GM04503 (cell line): ENCODE measurements around the gene ANAPC10.
"Not testable (repeated sequence)": the region's sequence is repeated elsewhere in the genome, so short reads cannot be mapped to it uniquely, and the experiment has no call there.

ENCODE experiments used
- DNase-seq: peaks from one replicate; pipeline ENCODE4 v3.0.0-alpha.2; 2012; ENCODE audit warnings: low read depth

Gene ANAPC10

DNA sequence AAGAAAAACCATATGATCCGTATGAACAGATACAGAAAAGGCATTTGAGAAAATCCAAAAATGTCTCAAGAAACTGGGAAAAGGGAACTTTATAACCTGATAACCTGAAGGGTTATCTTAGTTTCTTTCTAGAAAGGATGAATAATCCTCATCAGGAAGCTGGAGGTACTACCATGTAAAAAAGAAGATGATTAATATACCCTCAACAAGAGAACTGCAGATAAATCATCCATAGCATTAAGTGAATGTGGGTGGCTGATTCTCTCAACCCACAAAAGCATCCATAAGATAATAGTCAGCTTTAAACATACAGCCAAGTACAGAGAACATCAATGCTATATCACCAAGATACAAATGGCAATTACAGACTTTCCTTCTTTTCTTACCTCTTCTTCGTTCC is 26.4 kb downstream of the ANAPC10 start:
- no peak for DNase-seq

DNA sequence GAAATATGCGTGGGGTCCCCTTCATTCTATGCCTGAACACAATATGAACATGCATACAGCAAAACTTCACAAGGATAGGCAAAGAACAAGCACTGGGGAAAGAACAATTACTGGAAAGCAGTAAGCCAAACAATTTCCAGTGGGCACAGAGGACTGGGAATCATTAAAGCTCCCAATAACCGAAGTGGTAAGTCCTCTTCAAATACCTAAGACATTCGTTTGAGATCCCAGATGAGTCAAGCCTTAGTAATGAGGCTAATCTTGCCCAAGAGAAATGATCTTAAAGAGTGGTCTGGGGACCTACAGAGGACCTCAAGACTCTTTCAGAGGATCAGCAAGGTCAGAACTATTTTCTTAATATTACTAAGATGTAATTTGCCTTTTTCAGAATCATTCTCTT is 28.6 kb downstream of the ANAPC10 start:
- DNase-seq: peak; percentile 32

DNA sequence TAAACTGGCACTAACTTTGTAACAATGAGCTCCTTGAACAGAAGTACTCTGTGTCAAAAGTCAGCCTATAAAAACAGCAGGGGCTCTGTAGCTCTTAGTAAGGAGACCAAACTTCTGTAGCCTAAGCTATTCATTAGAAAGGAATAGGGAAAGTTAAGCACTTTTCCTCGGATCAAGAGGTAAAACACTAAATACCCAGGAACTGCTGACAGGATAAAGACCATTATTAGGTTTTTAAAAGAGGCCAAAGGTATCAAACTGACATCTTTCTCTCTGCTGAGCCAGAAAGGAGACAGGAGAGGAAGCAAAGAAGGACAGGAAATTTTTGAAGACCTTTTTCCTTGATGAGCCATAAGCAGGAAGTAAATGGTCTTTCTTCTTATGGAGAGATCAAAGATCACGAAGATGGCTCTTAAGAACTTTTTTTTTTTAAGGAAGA is 31.9 kb downstream of the ANAPC10 start:
- no peak for DNase-seq

DNA sequence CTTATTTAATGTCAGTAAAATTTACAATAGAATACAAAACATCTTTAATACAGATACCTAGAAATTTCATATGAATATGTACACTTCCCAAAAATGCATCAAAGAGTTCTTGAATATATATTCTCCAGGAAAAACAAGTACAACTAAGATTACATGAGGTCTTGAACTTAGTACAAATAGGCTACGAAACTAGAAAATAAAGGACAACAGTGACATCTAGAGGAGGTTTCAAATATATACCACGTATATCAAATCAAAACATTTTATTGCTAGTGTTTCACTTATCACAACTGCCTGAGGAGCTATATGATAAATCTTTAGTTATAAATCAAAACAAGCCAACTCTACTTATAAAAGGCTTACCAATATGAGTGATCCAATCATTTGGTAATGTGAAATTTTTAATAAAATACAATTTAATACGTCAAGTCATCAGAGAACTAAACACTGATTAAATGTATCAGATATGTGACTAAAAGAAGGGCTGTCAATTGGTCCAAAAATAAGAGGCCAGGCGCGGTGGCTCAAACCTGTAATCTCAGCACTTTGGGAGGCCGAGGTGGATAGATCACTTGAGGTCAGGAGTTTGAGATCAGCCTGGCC is 36.6 kb downstream of the ANAPC10 start:
- no peak for DNase-seq

DNA sequence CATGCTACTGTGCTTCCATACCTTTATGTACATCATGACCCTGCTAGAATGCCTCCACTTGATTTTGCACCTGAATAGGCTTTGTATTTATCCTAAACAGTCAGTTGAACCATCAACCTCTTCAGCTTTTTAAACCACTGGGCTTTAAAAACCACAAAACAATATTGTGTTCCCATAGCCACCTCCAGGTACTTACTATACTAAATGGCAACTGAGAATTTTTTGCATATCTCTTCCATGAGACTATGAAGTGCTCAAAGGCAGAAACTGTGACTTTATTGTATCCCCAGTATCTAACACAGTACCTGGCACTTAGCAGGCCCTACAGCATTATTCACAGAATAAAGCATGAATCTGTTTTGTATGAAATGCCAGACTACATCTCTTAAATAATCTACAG is 39.7 kb downstream of the ANAPC10 start:
- no peak for DNase-seq

DNA sequence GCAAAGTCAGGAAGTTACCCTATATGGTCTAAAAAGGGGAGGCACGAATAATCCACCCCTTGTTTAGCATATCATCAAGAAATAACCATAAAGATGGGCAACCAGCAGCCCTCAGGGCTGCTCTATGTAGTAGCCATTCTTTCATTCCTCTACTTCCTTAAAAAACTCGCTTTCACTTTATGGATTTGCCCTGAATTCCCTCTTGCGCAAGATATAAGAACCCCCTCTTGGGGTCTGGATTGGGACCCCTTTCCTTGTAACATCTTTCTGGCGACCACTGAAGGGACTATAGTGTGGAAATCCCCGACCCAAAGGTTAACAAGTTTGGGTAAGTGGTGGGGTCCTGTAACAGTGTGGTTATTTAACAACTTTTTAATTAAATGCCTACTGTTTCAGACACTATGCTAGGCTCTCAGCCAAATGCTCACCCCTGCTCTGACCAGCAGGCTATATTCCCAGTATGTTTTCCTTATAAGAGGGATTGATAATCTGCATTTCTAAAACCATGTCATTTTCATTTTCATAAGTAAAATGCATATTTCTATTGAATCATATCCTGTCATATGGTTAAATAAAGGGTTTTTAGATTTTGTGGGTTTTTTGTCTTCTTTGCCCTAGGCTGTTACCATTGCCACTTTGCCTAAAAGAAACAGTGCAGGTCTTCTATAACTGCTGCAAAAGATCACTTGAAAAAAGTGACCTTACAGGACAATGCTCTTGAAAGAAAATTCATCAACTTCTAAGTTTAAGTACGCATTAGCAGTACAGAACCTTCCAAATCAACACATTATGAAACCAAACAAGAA is 41.5 kb downstream of the ANAPC10 start:
- DNase-seq: no peak

DNA sequence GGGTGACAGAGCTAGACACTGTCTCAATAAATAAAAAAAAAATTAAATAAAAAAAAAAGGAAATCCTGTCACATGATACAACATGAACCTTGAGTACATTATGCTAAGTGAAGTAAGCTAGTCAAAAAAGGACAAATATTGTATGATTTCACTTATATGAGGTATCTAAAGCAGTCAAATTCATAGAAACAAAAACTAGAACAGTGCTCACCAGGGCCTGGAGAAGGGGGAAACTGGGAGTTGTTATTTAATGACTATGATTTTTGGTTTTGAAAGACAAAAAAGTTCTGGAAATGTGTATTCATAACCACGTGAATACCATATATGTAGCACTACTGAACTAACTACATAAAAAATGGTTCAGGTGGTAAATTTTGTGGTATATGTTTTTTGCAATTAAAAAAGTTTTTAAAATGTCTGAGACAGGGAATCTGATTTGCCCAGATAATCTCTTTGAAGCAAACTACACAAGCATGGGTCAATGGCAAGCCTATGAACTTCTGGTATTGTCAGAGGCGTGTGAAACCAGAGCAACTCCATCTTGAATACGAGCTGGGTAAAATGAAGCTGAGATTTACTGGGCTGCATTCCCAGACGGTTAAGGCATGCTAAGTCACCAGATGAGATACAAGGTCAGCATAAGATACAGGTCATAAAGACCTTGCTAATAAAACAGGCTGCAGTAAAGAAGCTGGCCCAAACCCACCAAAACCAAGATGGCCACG is 42.3 kb downstream of the ANAPC10 start:
- DNase-seq: no peak

DNA sequence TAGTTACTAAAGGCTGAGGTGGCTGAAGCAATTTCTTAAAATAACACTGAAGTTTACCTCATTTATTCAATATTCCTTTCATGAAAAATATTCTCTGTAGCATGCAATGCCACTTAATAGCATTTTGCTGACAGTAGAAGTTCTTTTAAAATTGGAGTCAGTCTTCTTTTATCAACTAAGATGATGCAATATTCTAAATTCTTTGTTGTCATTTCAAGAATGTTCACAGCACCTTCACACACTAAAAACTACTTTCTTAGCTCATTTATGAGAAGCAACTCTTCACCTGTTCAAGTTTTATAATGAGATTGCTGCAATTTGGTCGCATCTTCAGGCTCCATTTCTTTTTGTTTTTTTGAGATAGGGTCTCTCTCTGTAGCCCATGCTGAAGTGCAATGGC is 48.8 kb downstream of the ANAPC10 start:
- DNase-seq: no peak

DNA sequence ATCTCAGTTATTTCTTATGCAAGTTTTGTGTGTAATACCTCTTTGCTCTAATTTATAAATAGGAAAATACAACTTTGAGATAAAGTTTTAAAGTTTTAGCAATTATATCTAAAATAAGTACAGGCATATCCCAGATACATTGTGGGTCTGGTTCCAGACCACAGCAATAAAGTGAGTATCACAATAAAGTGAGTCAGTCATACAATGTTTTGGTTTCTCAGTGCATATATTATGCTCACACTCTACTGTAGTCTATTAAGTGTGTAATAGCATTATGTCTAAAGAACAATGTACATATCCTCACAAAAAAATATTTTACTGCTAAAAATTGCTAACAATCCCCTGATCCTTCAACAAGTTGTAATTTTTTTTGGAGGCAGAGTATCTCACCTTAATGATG is 49.2 kb downstream of the ANAPC10 start:
- DNase-seq: no peak

DNA sequence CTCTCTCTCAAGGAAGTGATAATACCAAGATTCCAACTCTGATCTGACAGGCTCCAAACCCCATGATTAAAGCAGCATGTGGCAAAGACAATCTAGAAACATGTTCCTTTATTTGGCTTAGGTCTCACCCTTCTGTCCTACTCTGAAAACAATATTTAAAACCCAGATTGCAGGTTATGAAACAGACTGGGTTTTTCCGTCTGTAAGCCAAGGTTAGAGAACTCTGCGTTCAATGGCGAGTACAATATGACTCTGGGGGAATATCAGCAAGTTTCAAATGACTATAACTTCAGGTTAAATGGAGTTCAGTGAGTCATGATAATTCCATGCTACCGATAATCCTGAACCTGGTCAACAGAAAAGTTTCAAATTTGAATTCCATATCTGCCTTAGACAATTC is 50.8 kb downstream of the ANAPC10 start:
- DNase-seq: no peak

DNA sequence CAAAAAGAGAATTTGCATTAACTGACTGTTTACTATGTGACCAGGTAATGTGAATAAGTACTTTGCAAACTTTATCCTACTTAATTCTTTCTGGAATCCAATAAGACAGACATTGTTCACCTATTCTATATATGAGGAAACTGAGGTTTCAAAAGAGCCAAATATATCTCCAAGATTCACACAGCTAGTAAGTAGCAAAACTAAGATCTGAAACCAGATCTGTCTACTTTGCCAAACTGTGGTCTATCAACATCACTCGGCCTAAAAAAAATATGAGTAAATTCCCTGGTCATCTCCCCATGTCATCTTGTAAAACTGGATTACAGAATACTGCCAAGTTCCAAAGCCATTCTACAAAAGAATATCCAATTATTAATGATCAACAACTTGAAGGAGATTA is 52.8 kb downstream of the ANAPC10 start:
- no peak for DNase-seq

DNA sequence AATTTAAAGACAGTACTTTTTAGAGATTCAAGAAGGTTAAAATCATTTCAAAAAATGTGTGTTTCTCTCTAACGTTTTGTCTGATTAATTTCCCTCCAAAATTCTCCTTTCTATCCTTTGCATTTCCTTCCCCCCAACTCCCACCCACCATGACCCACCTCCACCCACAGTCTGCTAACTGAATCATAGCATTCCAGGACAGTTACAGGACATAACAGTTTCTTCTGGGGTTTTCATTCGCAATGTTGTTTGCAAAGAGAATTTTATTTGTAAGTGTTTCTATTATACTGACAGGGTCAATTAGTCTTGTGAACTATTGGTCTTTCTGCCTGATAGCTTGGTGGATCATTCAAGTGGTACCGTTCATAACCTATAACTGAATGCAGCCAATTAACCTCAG is 53.7 kb downstream of the ANAPC10 start:
- no peak for DNase-seq

DNA sequence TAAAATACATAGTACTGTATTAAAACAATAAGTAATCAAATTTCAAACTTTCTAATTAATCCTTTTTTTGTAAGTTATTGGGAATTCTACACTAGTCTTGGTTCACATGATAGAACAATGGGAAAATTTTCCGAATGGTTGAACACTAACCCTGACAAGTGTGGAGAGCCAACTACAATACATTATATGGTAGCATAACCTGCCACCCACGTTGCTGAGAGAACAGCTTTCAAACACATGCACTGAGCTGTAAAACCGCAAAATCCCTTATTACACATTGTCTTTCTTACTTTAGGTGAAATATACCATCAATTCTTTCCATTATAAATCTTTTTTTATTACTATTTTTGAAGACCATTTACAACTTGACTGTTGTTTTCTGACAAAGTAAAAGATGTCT is 54.7 kb downstream of the ANAPC10 start:
- no peak for DNase-seq

DNA sequence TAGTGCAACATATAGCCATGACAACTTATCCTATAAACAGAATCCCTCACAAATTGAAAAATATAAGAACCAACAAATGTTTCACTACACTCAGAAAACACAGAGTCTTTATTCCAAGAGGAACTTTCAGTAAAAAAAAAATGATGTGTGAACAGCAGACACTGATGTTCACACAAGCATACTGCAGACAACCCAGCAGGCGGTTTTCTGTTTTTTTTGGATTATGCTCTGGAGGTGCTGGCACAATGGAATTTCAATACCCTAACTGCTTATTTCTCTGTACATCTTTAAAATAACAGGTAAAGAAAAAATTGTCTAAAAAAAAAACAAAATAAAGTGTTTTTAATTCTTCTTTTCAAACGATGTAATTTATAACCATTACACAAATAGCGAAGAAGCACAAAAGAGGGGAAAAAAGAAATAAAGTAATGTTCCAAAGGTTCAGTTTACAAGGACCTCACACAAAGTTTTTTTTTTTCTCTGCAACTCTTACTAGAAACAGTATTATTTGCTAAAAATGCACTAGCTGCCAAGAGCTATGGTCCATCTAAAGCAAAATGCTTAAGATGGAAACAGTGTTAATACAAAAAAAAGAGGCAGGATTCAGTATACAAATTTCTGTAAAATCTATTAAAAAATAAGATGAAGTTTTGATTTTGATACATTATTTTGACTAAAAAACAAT is 55.3 kb downstream of the ANAPC10 start:
- DNase-seq: no peak

DNA sequence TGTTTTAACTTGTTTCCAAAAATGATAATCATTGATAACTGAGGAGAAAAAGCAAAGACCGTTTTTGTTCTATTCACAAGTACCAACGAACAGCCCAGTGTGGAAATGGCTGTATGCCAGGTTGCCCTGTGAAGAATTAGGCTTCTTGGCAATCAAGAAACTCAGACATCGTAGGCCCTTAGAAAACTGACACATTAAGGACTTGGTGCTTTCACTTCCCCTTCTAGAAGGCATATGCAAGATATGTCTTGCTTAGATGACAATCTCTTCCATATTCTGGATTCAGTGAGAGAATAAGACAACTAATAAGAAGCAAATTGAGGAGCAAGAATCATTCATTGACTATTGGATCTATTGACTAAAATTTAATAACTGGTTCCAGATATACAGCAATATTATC is 56.6 kb downstream of the ANAPC10 start:
- no peak for DNase-seq

DNA sequence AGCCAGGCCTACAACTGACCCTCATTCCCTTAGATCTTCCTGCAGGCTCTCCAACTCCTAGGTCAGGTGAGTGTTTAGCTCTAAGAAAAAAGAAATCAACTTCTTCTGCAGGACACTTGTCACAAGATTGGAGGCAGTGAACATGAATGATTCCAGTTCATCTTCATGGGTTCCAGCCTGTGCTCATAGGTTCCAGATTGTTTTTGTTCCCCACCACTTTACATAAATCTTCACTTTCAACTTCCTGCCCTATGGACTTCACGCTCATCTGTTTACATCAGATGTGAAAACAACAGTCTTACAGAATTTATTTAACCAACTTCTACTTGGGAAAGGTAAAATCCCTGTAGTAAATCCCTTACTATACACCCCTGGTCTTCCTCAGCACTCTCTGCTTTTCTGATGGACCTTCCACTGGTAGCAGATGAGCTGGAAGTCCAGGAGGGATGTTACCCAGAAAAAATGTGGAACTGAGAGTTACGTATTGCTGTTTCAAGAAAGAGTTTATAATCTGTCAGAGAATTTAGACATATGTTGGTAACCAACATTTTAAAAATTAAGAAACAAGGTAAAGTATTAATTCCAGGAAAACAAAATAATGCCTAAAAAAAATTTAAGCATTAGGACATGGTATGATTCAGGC is 62.4 kb downstream of the ANAPC10 start:
- DNase-seq: no peak

DNA sequence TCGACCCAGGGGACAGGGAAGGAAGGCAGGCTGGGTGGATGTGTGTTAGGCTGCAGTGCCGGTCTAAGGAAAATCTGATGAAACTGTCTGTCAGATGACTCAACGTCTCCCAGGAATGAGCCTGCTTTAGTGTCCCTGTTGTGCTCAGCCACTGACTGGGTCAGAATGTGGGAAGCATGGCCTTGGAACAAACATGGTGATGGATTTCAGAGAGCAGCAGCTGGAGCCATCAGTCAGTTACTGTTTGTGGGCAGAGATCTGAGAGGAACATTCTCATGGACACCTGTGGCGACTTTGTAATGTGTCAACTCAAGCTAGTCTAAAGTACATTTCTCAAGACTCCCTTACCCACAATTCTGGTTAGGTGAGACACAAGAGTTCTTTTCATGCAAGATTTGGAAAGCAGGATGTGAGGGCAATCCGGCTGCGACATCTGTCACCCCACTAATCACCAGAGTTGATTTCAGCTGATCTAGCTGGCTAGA is 63.2 kb downstream of the ANAPC10 start:
- peak; percentile 34 for DNase-seq

DNA sequence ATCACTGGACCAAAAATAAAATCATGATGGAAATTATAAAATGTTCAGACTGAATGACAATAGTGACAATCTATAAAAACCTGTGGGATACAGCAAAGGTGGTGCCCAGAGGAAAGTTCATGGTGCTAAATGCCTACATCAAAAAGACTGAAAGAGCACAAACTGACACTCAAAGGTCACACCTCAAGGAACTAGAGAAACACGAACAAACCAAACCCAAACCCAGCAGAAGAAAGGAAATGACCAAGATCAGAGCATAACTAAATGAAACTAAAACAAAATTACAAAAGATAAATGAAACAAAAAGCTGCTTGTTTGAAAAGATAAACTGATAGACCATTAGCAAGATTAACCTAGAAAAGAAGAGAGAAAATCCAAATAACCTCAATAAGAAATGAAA is 78.7 kb downstream of the ANAPC10 start:
- DNase-seq: no peak

DNA sequence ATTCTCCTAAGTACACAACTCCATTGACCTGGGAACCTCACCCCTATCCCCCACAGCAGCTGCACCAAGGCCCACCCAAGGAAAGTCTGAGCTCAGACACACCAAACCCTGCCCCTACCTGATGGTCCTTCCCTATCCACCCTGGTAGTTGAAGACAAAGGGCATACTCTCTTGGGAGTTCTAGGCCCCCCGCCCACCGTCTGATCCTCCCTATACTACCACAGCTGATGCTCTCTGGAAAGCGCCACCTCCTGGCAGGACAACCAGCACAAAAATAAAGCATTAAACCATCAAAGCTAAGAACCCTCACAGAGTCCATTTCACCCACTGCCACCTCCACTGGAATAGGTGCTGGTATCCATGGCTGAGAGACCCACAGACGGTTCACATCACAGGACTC is 83.6 kb downstream of the ANAPC10 start:
- DNase-seq: no peak

DNA sequence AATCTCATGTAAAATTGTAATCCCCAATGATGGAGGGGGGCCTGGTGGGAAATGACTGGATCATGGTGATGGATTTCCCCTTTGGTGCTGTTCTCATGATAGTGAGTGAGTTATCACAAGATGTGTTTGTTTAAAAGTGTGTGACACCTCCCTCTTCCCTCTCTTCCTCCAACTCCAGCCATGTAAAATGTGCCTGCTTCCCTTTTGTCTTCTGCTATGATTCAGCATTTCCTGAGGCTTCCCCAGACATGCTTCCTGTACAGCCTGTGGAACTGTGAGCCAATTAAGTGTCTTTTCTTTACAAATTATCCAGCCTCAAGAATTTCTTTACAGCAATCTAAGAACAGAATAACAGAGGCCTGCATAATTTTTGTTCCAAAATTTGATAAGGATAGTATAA is 85.2 kb downstream of the ANAPC10 start:
- peak; percentile 5 for DNase-seq

DNA sequence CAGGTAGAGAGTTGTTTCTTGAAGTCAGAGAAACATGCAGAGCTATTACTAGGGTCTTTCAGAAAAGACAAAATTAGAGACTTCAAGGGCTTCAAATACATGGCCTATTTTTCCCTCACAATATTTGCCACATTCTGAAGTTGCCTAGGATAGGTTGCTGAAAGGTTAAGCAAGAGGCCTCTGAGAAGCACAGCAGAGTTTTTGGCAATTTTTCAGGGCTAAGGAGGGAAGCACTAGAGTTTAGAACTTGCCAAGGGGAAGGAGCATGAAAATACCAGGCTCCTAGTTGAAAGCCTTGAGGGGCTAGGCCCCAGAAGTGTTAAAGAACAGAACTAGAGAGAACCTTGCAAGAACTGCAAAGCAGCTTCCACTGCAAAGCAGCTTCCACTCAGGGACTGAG is 86.4 kb downstream of the ANAPC10 start:
- DNase-seq: no peak

DNA sequence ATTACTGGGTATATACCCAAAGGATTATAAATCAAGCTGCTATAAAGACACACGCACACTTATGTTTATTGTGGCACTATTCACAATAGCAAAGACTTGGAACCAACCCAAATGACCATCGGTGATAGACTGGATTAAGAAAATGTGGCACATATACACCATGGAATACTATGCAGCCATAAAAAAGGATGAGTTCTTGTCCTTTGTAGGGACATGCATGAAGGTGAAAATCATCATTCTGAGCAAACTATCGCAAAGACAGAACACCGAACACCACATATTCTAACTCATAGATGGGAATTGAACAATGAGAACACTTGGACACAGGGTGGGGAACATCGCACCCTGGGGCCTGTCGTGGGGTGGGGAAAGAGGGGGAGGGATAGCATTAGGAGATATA is 87.7 kb downstream of the ANAPC10 start:
- DNase-seq: not testable (repeated sequence)
